Spleen (tissue), 7 donors: Measurements from ENCODE around the gene ARL2BP.

ENCODE experiments used
- CTCF ChIP-seq, 11 experiments: fragments of 200-600 bp in 7 of 11; fragments of 450-650 bp in 4 of 11; sonication (generic) in 4 of 11; IDR thresholded peaks in 8 of 11; conservative IDR thresholded peaks in 3 of 11; 1 replicate in 7 of 11; 2 replicates in 4 of 11; pipeline versions ENCODE4 v1.4.0 to v1.8.0; 2016 to 2021; ENCODE audit warnings: antibody characterized with exemption in 11 of 11, inconsistent platforms in 4 of 11, mild to moderate bottlenecking in 1 of 11
- POLR2A ChIP-seq, 3 donors: fragments of 450-650 bp; IDR thresholded peaks; one replicate each; pipeline ENCODE4 v1.5.1; 2017; ENCODE audit warnings: antibody characterized with exemption in 3 of 3, mild to moderate bottlenecking in 1 of 3
- POLR2AphosphoS5 ChIP-seq, 3 donors: sonication (generic); formaldehyde crosslinking; IDR thresholded peaks; one replicate each; pipeline ENCODE4 v1.5.1; 2017; ENCODE audit warnings: antibody characterized with exemption in 3 of 3
- donor health status: DM: no; HTN: no; CAD: no; lungs with moderate emphysema.
- donor health status: DM: no; HTN: no; CAD: no.
- donor health status: DM: no; HTN: no; CAD: no.

- TF ChIP-seq POLR2A (IDR thresholded peaks at IDR 0.05) (no peak), CTCF (IDR thresholded peaks at IDR 0.05 in 8 of 11, conservative IDR thresholded peaks at IDR 0.05 in 3 of 11) (no peak), POLR2AphosphoS5 (IDR thresholded peaks at IDR 0.05) (no peak)
Observed at GRCh38 chr16:57252148-57252721, 7.2 kb downstream of the ARL2BP start.
